ENCODE results near the gene MGARP. TPM values are rescaled to one million over a fixed set of nuclear protein-coding genes. Genes with fewer than 3 reads are reported as not detected.

The MGARP gene
- polyA plus RNA-seq, 1 donor from 2014 or later, result 1.3 TPM

GRCh38 chr4:139223682-139224317, 56.2 kb downstream of the MGARP start:
- Histone ChIP-seq H2AFZ (ENCODE audit: low read depth, low read length) (no peak overlapping the region), H3F3A (ENCODE audit: insufficient read depth, low read length, poor library complexity, severe bottlenecking) (no peaks in the 10 kb centered on the region), H3K27me3 (ENCODE audit: insufficient read depth, low read depth, low read length) (no peaks in the 10 kb centered on the region), H3K79me2 (replicated peaks; ENCODE audit: insufficient read depth, low read length) (no peaks in the 10 kb centered on the region), H3K36me3 (ENCODE audit: insufficient read depth, low read length) (no peaks in the 10 kb centered on the region), H3K9me3 (ENCODE audit: low read length) (no peaks in the 10 kb centered on the region), H3K27ac (ENCODE audit: low read length) (no peak overlapping the region), H3K9ac (ENCODE audit: low read length) (no peak overlapping the region), H3K9me2 (ENCODE audit: insufficient read depth, low read length) (no peaks in the 10 kb centered on the region), H3K4me2 (ENCODE audit: low read length) (no peak overlapping the region), H3K4me3 (ENCODE audit: low read length) (no peak overlapping the region), H4K20me1 (ENCODE audit: insufficient read depth) (no peaks in the 10 kb centered on the region)
- no peak for TF ChIP-seq RAD21 (conservative IDR thresholded peaks at IDR 0.05)
- no peak for TF ChIP-seq POLR2AphosphoS5 (IDR thresholded peaks at IDR 0.05)
- no peak for TF ChIP-seq TAF1 (IDR thresholded peaks at IDR 0.05; ENCODE audit: low read depth)
- no peak for TF ChIP-seq CTCF (IDR thresholded peaks at IDR 0.05; ENCODE audit: poor library complexity, severe bottlenecking)
- TF ChIP-seq SMC3 (conservative IDR thresholded peaks at IDR 0.05; ENCODE audit: poor library complexity), result no peak
- no peak for TF ChIP-seq REST (IDR thresholded peaks at IDR 0.05; ENCODE audit: borderline replicate concordance)
- TF ChIP-seq EP300 (conservative IDR thresholded peaks at IDR 0.05; ENCODE audit: poor library complexity, severe bottlenecking), result no peak

GRCh38 chr4:139222215-139222614, 57.8 kb downstream of the MGARP start:
- Histone ChIP-seq H3K9me3 (ENCODE audit: low read length) (no peaks in the 10 kb centered on the region), H3K4me2 (ENCODE audit: low read length) (no peak overlapping the region), H4K20me1 (ENCODE audit: insufficient read depth) (no peaks in the 10 kb centered on the region), H3K9me2 (ENCODE audit: insufficient read depth, low read length) (no peaks in the 10 kb centered on the region), H3F3A (ENCODE audit: insufficient read depth, low read length, poor library complexity, severe bottlenecking) (no peaks in the 10 kb centered on the region), H3K9ac (ENCODE audit: low read length) (no peak overlapping the region), H2AFZ (ENCODE audit: low read depth, low read length) (no peak overlapping the region), H3K79me2 (replicated peaks; ENCODE audit: insufficient read depth, low read length) (no peaks in the 10 kb centered on the region), H3K27me3 (ENCODE audit: insufficient read depth, low read depth, low read length) (no peaks in the 10 kb centered on the region), H3K36me3 (ENCODE audit: insufficient read depth, low read length) (no peaks in the 10 kb centered on the region), H3K27ac (ENCODE audit: low read length) (no peak overlapping the region), H3K4me3 (ENCODE audit: low read length) (no peak overlapping the region)
- no peak for TF ChIP-seq REST (IDR thresholded peaks at IDR 0.05; ENCODE audit: borderline replicate concordance)
